ENCODE results near the gene STON2. TPM values are rescaled to one million over a fixed set of nuclear protein-coding genes. Genes with fewer than 3 reads are reported as not detected.

Gene STON2
- total RNA-seq, 4 donors from 2014 or later = 10.5 to 37.4 (median 14.8) TPM

GRCh38 chr14:81330619-81331122 lies 69.5 kb downstream of the STON2 start:
- TF ChIP-seq CTCF (IDR thresholded peaks at IDR 0.05; ENCODE audit: low read depth) = no peak

- TF ChIP-seq CTCF (IDR thresholded peaks at IDR 0.05; ENCODE audit: low read depth) = no peak
Measured at GRCh38 chr14:81329640-81330381, 70.3 kb downstream of the STON2 start.

- no peak for TF ChIP-seq CTCF (IDR thresholded peaks at IDR 0.05; ENCODE audit: low read depth)
Measured at GRCh38 chr14:81326451-81326850, 73.7 kb downstream of the STON2 start.

- no peak for TF ChIP-seq CTCF (IDR thresholded peaks at IDR 0.05; ENCODE audit: low read depth)
Measured at GRCh38 chr14:81324011-81324410, 76.1 kb downstream of the STON2 start.

DNA sequence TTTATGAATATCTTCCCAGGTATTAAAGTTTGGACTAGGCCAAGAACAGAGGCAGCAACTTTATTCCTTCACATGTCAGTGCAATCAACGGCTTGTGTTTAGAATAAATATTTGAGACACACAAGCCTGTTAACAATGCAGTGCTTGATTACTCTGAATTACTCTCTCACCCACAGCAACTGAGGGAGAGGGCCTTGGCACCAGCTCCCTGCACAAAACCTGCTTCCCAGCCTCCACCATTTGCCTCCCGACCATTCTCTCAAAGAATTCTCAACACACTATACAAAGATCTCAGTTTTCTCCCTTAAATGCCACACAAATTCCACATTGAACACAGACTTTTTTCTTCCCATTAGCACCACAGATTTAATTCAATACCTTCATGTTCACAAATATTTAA lies 77.0 kb downstream of the STON2 start:
- no peak for TF ChIP-seq CTCF (IDR thresholded peaks at IDR 0.05; ENCODE audit: low read depth)

- TF ChIP-seq CTCF (IDR thresholded peaks at IDR 0.05; ENCODE audit: low read depth) = no peak
Measured at GRCh38 chr14:81319946-81320345, 80.2 kb downstream of the STON2 start.

DNA sequence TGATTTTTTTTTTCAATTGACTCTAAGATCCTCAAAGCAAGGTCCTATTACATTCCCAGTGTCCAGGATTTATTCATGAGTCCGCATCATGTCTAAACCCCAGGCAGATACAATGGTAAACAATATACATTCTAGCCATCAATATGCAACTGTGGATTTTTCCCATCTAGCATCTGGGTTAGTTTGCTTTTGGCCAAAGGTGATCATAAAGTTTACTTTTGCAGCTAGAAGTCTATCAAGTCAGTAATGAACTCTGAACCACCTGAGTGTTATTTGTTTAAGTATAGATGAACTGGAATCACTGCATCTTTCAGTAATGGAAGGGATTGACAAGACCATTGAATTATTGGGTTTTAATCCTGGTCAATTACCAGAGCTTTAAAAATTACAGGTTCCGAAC lies 80.8 kb downstream of the STON2 start:
- no peak for TF ChIP-seq CTCF (IDR thresholded peaks at IDR 0.05; ENCODE audit: low read depth)

Data from subcutaneous adipose tissue (tissue), 4 donors.